ENCODE measurements around the gene ACOT11.

DNA sequence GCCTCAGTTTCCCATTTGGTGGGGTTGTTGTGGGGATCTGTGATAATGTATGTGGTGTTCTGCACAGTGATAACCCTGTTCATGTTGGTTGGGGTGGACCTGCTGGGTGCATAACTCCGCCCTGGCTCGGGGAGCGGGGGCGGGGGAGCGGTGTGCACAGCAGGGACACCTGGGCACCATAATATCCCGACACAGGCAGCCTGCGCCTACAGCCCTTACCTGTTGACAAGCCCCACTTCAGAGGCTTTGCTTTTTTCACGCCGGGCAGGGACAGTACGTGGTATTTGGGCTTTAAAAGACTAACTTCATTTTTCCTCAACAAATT is 48.0 kb upstream of the ACOT11 start:
- TF ChIP-seq, protein P1, sequence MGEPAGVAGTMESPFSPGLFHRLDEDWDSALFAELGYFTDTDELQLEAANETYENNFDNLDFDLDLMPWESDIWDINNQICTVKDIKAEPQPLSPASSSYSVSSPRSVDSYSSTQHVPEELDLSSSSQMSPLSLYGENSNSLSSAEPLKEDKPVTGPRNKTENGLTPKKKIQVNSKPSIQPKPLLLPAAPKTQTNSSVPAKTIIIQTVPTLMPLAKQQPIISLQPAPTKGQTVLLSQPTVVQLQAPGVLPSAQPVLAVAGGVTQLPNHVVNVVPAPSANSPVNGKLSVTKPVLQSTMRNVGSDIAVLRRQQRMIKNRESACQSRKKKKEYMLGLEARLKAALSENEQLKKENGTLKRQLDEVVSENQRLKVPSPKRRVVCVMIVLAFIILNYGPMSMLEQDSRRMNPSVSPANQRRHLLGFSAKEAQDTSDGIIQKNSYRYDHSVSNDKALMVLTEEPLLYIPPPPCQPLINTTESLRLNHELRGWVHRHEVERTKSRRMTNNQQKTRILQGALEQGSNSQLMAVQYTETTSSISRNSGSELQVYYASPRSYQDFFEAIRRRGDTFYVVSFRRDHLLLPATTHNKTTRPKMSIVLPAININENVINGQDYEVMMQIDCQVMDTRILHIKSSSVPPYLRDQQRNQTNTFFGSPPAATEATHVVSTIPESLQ (CRISPR knock-in tag; IDR thresholded peaks at IDR 0.05), result no peak
- TF ChIP-seq, protein P2, sequence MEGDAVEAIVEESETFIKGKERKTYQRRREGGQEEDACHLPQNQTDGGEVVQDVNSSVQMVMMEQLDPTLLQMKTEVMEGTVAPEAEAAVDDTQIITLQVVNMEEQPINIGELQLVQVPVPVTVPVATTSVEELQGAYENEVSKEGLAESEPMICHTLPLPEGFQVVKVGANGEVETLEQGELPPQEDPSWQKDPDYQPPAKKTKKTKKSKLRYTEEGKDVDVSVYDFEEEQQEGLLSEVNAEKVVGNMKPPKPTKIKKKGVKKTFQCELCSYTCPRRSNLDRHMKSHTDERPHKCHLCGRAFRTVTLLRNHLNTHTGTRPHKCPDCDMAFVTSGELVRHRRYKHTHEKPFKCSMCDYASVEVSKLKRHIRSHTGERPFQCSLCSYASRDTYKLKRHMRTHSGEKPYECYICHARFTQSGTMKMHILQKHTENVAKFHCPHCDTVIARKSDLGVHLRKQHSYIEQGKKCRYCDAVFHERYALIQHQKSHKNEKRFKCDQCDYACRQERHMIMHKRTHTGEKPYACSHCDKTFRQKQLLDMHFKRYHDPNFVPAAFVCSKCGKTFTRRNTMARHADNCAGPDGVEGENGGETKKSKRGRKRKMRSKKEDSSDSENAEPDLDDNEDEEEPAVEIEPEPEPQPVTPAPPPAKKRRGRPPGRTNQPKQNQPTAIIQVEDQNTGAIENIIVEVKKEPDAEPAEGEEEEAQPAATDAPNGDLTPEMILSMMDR (IDR thresholded peaks at IDR 0.05), result no peak
- TF ChIP-seq SMAD3 (CRISPR knock-in tag; IDR thresholded peaks at IDR 0.05; ENCODE audit: borderline replicate concordance) (no peak), ZNF121 (CRISPR knock-in tag; IDR thresholded peaks at IDR 0.05) (no peak), ELF4 (CRISPR knock-in tag; IDR thresholded peaks at IDR 0.05; ENCODE audit: low read depth) (no peak)
- TF ChIP-seq, protein P3, sequence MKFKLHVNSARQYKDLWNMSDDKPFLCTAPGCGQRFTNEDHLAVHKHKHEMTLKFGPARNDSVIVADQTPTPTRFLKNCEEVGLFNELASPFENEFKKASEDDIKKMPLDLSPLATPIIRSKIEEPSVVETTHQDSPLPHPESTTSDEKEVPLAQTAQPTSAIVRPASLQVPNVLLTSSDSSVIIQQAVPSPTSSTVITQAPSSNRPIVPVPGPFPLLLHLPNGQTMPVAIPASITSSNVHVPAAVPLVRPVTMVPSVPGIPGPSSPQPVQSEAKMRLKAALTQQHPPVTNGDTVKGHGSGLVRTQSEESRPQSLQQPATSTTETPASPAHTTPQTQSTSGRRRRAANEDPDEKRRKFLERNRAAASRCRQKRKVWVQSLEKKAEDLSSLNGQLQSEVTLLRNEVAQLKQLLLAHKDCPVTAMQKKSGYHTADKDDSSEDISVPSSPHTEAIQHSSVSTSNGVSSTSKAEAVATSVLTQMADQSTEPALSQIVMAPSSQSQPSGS (CRISPR knock-in tag; IDR thresholded peaks at IDR 0.05; ENCODE audit: borderline replicate concordance, low read depth), result no peak
- TF ChIP-seq, protein P4, sequence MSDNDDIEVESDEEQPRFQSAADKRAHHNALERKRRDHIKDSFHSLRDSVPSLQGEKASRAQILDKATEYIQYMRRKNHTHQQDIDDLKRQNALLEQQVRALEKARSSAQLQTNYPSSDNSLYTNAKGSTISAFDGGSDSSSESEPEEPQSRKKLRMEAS (CRISPR knock-in tag; IDR thresholded peaks at IDR 0.05), result no peak
